ENCODE results near the gene GATD1.
A peak's percentile ranks its signal among the peaks of the same experiment; 100 is the strongest.

GATD1 gene

GRCh38 chr11:771617-772204 is 5.6 kb downstream of the GATD1 start:
- TF ChIP-seq ZNF23 (tag by site-specific recombination; IDR thresholded peaks at IDR 0.05; ENCODE audit: borderline replicate concordance), result no peak
- TF ChIP-seq KLF8 (tag by site-specific recombination; IDR thresholded peaks at IDR 0.05), result no peak
- TF ChIP-seq HOXC10 (CRISPR knock-in tag; IDR thresholded peaks at IDR 0.05), result no peak
- no peak for TF ChIP-seq YY1 (tag by site-specific recombination; IDR thresholded peaks at IDR 0.05)
- no peak for TF ChIP-seq ZNF24 (tag by site-specific recombination; IDR thresholded peaks at IDR 0.05)
- TF ChIP-seq ZNF16 (tag by site-specific recombination; IDR thresholded peaks at IDR 0.05; ENCODE audit: low read depth), result no peak
- no peak for TF ChIP-seq ZNF184 (tag by site-specific recombination; IDR thresholded peaks at IDR 0.05)
- TF ChIP-seq ZNF398 (tag by site-specific recombination; IDR thresholded peaks at IDR 0.05), result no peak
- no peak for TF ChIP-seq PRDM6 (tag by site-specific recombination; IDR thresholded peaks at IDR 0.05)
- TF ChIP-seq KLF1 (tag by site-specific recombination; IDR thresholded peaks at IDR 0.05), result peak; percentile 73
- TF ChIP-seq ZNF132 (tag by site-specific recombination; IDR thresholded peaks at IDR 0.05; ENCODE audit: borderline replicate concordance), result no peak
- TF ChIP-seq ZNF404 (tag by site-specific recombination; IDR thresholded peaks at IDR 0.05), result no peak
- no peak for TF ChIP-seq ZNF354C (tag by site-specific recombination; IDR thresholded peaks at IDR 0.05; ENCODE audit: borderline replicate concordance, low read depth)
- TF ChIP-seq ZFHX2 (tag by site-specific recombination; conservative IDR thresholded peaks at IDR 0.05), result peak; percentile 82
- no peak for TF ChIP-seq TSHZ1 (tag by site-specific recombination; IDR thresholded peaks at IDR 0.05; ENCODE audit: borderline replicate concordance)
- no peak for TF ChIP-seq TRIM28 (IDR thresholded peaks at IDR 0.05; ENCODE audit: borderline replicate concordance, low read length)
- peak; percentile 56 for TF ChIP-seq KLF9 (tag by site-specific recombination; IDR thresholded peaks at IDR 0.05; ENCODE audit: low read depth)
- no peak for TF ChIP-seq ZNF830 (tag by site-specific recombination; IDR thresholded peaks at IDR 0.05; ENCODE audit: low read depth)
- TF ChIP-seq ZNF341 (tag by site-specific recombination; IDR thresholded peaks at IDR 0.05; ENCODE audit: low read depth), result no peak
- no peak for TF ChIP-seq ZNF48 (tag by site-specific recombination; IDR thresholded peaks at IDR 0.05)
- TF ChIP-seq ZIC2 (tag by site-specific recombination; IDR thresholded peaks at IDR 0.05), result peak; percentile 35; the same call in 1 of the 2 replicates
- TF ChIP-seq ZNF423 (tag by site-specific recombination; IDR thresholded peaks at IDR 0.05), result no peak
- TF ChIP-seq ZNF391 (tag by site-specific recombination; IDR thresholded peaks at IDR 0.05; ENCODE audit: borderline replicate concordance, low read depth), result no peak
- TF ChIP-seq ZNF560 (tag by site-specific recombination; IDR thresholded peaks at IDR 0.05; ENCODE audit: borderline replicate concordance), result no peak
- no peak for TF ChIP-seq BCL11B (tag by site-specific recombination; IDR thresholded peaks at IDR 0.05; ENCODE audit: low read depth)
- no peak for TF ChIP-seq KLF10 (tag by site-specific recombination; IDR thresholded peaks at IDR 0.05)
- TF ChIP-seq GFI1B (tag by site-specific recombination; IDR thresholded peaks at IDR 0.05), result no peak
- peak; percentile 76 for TF ChIP-seq EGR2 (tag by site-specific recombination; IDR thresholded peaks at IDR 0.05; ENCODE audit: low read depth)
- H3K9me3 ChIP-seq (ENCODE audit: control insufficient read depth, insufficient read depth, low read depth, low read length), result no peaks in the 10 kb centered on the region
- ChIA-PET POLR2A (no interaction called here), CTCF (no interaction called here)
- no peak overlapping the region for H3K27ac ChIP-seq (ENCODE audit: extremely low read depth, low read depth, low read length)
- H3K36me3 ChIP-seq (ENCODE audit: control insufficient read depth in 2 of 2, insufficient read depth in 1 of 2, low read length in 2 of 2), result peaks cover 0 to 63% of the 10 kb centered on the region in 2 experiments; a peak in 2 of 3 replicates
- H3K4me3 ChIP-seq (ENCODE audit: low read depth, low read length), result no peak overlapping the region
- H3K4me1 ChIP-seq (ENCODE audit: control insufficient read depth, insufficient read depth, low read length), result no peaks in the 10 kb centered on the region; the same call in 1 of the 2 replicates

Data from HEK293 (cell line).